GM23338 (cell line): Measurements from ENCODE around the gene PDE3B.

Source experiments
- CTCF ChIP-seq, 2 experiments: fragments of 200-600 bp in 1 of 2; sonication (generic) in 1 of 2; conservative IDR thresholded peaks; 2 replicates each; pipeline versions ENCODE4 v1.5.1 to v1.6.1; 2016 to 2017; ENCODE audit warnings: antibody characterized with exemption in 2 of 2, low read depth in 2 of 2, mild to moderate bottlenecking in 2 of 2, moderate library complexity in 1 of 2
- ETS1 ChIP-seq: IDR thresholded peaks from 2 replicates; pipeline ENCODE4 v1.6.1; 2016; ENCODE audit warnings: antibody characterized with exemption
- EZH2phosphoT487 ChIP-seq: fragments of 200-600 bp; sonication (generic); IDR thresholded peaks from one replicate; pipeline ENCODE4 v1.8.1; 2018; ENCODE audit warnings: antibody characterized with exemption; ENCODE audit not compliant: unreplicated experiment
- REST ChIP-seq: IDR thresholded peaks from one replicate; pipeline ENCODE4 v1.6.1; 2018; ENCODE audit warnings: antibody characterized with exemption; ENCODE audit not compliant: unreplicated experiment

GRCh38 chr11:14626650-14627049, 17.0 kb upstream of the PDE3B start:
- no peak for TF ChIP-seq REST
- no peak for TF ChIP-seq CTCF (conservative IDR thresholded peaks at IDR 0.05; ENCODE audit: low read depth in 2 of 2)
- no peak for TF ChIP-seq EZH2phosphoT487
- TF ChIP-seq ETS1: no peak
